ENCODE results near the gene LIMK1. TPM values are rescaled to one million over a fixed set of nuclear protein-coding genes. Genes with fewer than 3 reads are reported as not detected.

Gene LIMK1
- total and polyA plus RNA-seq, 2 of the 13 experiments (the other 11 are each of a cell fraction or from before 2014, with no cell fraction given): 8.9 to 18.8 TPM

DNA sequence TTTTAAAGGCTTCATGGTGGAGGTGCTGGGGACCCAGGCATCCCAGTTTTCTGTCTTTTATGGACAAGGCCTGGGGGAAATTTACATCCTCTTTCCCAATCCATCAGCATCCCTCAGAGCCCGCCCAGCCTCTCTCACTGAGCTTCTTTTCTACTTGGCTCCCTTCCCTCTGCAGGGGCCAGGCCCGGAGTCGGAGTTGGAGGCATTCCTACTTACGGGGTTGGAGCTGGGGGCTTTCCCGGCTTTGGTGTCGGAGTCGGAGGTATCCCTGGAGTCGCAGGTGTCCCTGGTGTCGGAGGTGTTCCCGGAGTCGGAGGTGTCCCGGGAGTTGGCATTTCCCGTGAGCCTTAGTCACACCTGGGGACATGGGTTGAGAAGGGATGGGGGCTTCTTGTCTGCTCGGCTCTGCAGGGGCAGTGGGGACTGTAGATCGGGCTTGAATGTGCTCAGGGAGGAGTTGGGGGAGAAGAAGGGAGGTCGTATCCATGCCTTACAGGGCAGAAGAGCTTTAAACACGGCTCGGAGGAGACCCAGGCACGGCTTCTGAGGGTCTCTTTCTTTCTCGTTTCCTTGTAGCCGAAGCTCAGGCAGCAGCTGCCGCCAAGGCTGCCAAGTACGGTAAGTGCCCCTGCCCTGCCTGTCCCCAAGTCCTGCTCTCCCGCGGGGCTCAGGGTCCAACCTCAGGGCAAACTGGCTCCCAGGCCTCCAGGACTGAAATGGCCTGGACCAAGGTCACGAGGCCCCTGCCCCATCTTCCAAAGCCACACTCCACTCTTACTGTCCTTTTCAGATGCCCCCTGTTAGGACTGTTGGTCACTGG lies 27.3 kb upstream of the LIMK1 start:
- DNase-seq (ENCODE audit: low spot score): no peak
- no peak for FAIRE-seq
- no TSS peak for BruUV-seq (replicated peaks)
- Histone ChIP-seq H3K4me3 (replicated peaks in 1 of 3; ENCODE audit: insufficient read depth in 1 of 3, low read depth in 2 of 3, low read length in 3 of 3) (no peak overlapping the region; a peak in 1 of 6 replicates), H4K20me1 (ENCODE audit: insufficient read depth, low read length) (no peaks in the 10 kb centered on the region), H3K9ac (ENCODE audit: insufficient read depth, low read depth, low read length) (no peak overlapping the region), H3K4me1 (ENCODE audit: insufficient read depth, low read length) (peaks cover 30% of the 10 kb centered on the region), H3K36me3 (replicated peaks in 1 of 2; ENCODE audit: control insufficient read depth in 1 of 2, insufficient read depth in 2 of 2, low read length in 2 of 2) (no peaks in the 10 kb centered on the region), H3K27ac (ENCODE audit: extremely low read length, insufficient read depth, low read length) (no peak overlapping the region), H3K27me3 (ENCODE audit: control insufficient read depth in 1 of 2, insufficient read depth in 2 of 2, low read length in 2 of 2) (peaks cover 4 to 22% of the 10 kb centered on the region in 2 experiments; a peak in 3 of 5 replicates), H3K9me3 (ENCODE audit: low read length) (no peaks in the 10 kb centered on the region), H3K4me2 (ENCODE audit: low read depth, low read length) (peak overlapping the region; percentile 45; the same call in 1 of the 2 replicates), H3K79me2 (ENCODE audit: insufficient read depth, low read length) (no peaks in the 10 kb centered on the region), H2AFZ (ENCODE audit: low read length) (no peak overlapping the region)
- no peak for TF ChIP-seq CREM (IDR thresholded peaks at IDR 0.05)
- no peak for TF ChIP-seq CREM (CRISPR knock-in tag; IDR thresholded peaks at IDR 0.05)
- TF ChIP-seq KLF15 (CRISPR knock-in tag; IDR thresholded peaks at IDR 0.05; ENCODE audit: borderline replicate concordance): no peak
- peak; percentile 29; the same call in 1 of the 2 replicates for TF ChIP-seq ZFX (CRISPR knock-in tag; IDR thresholded peaks at IDR 0.05; ENCODE audit: low read depth)
- TF ChIP-seq BORCS8-MEF2B (CRISPR knock-in tag; IDR thresholded peaks at IDR 0.05): peak; percentile 36; the same call in 1 of the 2 replicates
- no peak for TF ChIP-seq TSC22D2 (CRISPR knock-in tag; IDR thresholded peaks at IDR 0.05; ENCODE audit: borderline replicate concordance)
- no peak for TF ChIP-seq ZNF792 (CRISPR knock-in tag; IDR thresholded peaks at IDR 0.05)
- TF ChIP-seq MEIS2 (CRISPR knock-in tag; IDR thresholded peaks at IDR 0.05): no peak
- no peak for TF ChIP-seq ZNF781 (CRISPR knock-in tag; IDR thresholded peaks at IDR 0.05; ENCODE audit: borderline replicate concordance, not compliant biosample characterization)
- no peak for TF ChIP-seq KDM5B (CRISPR knock-in tag; IDR thresholded peaks at IDR 0.05; ENCODE audit: borderline replicate concordance)
- no peak for TF ChIP-seq ISX (CRISPR knock-in tag; conservative IDR thresholded peaks at IDR 0.05)
- no peak for TF ChIP-seq CHD2 (IDR thresholded peaks at IDR 0.05; ENCODE audit: low read depth, low read length)
- no peak for TF ChIP-seq ATAD3A (CRISPR knock-in tag; IDR thresholded peaks at IDR 0.05)
- TF ChIP-seq RAD51 (IDR thresholded peaks at IDR 0.05; ENCODE audit: borderline replicate concordance): no peak
- TF ChIP-seq ZSCAN22 (CRISPR knock-in tag; IDR thresholded peaks at IDR 0.05): no peak
- no peak for TF ChIP-seq DNMT1 (CRISPR knock-in tag; IDR thresholded peaks at IDR 0.05)
- no peak for TF ChIP-seq ZNF33A (CRISPR knock-in tag; IDR thresholded peaks at IDR 0.05; ENCODE audit: borderline replicate concordance)
- TF ChIP-seq, protein P1, sequence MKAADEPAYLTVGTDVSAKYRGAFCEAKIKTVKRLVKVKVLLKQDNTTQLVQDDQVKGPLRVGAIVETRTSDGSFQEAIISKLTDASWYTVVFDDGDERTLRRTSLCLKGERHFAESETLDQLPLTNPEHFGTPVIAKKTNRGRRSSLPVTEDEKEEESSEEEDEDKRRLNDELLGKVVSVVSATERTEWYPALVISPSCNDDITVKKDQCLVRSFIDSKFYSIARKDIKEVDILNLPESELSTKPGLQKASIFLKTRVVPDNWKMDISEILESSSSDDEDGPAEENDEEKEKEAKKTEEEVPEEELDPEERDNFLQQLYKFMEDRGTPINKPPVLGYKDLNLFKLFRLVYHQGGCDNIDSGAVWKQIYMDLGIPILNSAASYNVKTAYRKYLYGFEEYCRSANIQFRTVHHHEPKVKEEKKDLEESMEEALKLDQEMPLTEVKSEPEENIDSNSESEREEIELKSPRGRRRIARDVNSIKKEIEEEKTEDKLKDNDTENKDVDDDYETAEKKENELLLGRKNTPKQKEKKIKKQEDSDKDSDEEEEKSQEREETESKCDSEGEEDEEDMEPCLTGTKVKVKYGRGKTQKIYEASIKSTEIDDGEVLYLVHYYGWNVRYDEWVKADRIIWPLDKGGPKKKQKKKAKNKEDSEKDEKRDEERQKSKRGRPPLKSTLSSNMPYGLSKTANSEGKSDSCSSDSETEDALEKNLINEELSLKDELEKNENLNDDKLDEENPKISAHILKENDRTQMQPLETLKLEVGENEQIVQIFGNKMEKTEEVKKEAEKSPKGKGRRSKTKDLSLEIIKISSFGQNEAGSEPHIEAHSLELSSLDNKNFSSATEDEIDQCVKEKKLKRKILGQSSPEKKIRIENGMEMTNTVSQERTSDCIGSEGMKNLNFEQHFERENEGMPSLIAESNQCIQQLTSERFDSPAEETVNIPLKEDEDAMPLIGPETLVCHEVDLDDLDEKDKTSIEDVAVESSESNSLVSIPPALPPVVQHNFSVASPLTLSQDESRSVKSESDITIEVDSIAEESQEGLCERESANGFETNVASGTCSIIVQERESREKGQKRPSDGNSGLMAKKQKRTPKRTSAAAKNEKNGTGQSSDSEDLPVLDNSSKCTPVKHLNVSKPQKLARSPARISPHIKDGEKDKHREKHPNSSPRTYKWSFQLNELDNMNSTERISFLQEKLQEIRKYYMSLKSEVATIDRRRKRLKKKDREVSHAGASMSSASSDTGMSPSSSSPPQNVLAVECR (CRISPR knock-in tag; IDR thresholded peaks at IDR 0.05; ENCODE audit: borderline replicate concordance): no peak
- TF ChIP-seq ZNF121 (CRISPR knock-in tag; IDR thresholded peaks at IDR 0.05): no peak
- TF ChIP-seq ARNT (IDR thresholded peaks at IDR 0.05): no peak
- peak; percentile 35 for TF ChIP-seq HNF4A (CRISPR knock-in tag; IDR thresholded peaks at IDR 0.05)
- TF ChIP-seq MAFG (CRISPR knock-in tag; IDR thresholded peaks at IDR 0.05): no peak
- 31% methylated on average over 24 of the region's 26 CpGs for WGBS (ENCODE audit: low lambda C conversion rate)
- ATAC-seq: peak; percentile 13; the same call in 1 of the 3 replicates
- intact Hi-C loops (cut with micrococcal nuclease; ENCODE audit: unreplicated experiment): no loop called here
- in situ Hi-C loops (cut with HindIII; ENCODE audit: extremely low pct_ligation_motif_present, low pct_unique_long_range_greater_than_20kb): no loop called here
- CTCF ChIA-PET (ENCODE audit: low intra/inter-chr PET ratio, low total read pairs): no interaction called here
- POLR2A ChIA-PET: no interaction called here

Measured in HepG2 (cell line).